ENCODE measurements around the gene SLC39A3. TPM values are rescaled to one million over a fixed set of nuclear protein-coding genes. Genes with fewer than 3 reads are reported as not detected.

SLC39A3 gene
- total RNA-seq, 1 donor from 2014 or later = 34.3 TPM

DNA sequence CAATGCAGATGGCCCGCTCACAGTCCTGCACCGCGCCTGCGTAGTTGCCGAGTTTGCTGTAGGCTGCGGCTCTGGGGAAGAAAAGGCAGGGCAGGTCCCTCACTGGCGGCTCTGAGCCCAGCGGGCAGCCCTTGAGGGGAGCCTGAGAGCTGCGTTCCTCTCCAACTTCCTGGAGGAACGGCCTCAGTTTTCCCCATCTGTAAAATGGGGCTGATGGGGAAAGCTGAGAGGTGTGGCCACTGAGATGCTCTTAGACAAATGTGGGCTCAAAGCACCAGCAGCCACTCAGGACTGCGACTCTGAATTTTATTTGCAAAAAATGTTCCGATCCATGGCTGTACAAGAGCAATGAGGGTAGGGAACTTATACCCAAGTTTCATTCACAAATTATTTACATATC lies 23.9 kb upstream of the SLC39A3 start:
- no peaks in the 10 kb centered on the region for H3K4me1 Mint-ChIP-seq
- ChIA-PET POLR2A (no interaction called here), CTCF (no interaction called here)
- DNase-seq = no peak
- H3K4me3 Mint-ChIP-seq = no peak overlapping the region
- H3K27me3 Mint-ChIP-seq = no peaks in the 10 kb centered on the region
- no peak overlapping the region for H3K27ac Mint-ChIP-seq
- H3K36me3 Mint-ChIP-seq (ENCODE audit: low read depth) = peaks cover 64% of the 10 kb centered on the region
- intact Hi-C loops (cut with micrococcal nuclease) = no loop called here
- no peaks in the 10 kb centered on the region for H3K9me3 Mint-ChIP-seq
- ATAC-seq (ENCODE audit: low read depth) = no peak
- TF ChIP-seq, protein P1, sequence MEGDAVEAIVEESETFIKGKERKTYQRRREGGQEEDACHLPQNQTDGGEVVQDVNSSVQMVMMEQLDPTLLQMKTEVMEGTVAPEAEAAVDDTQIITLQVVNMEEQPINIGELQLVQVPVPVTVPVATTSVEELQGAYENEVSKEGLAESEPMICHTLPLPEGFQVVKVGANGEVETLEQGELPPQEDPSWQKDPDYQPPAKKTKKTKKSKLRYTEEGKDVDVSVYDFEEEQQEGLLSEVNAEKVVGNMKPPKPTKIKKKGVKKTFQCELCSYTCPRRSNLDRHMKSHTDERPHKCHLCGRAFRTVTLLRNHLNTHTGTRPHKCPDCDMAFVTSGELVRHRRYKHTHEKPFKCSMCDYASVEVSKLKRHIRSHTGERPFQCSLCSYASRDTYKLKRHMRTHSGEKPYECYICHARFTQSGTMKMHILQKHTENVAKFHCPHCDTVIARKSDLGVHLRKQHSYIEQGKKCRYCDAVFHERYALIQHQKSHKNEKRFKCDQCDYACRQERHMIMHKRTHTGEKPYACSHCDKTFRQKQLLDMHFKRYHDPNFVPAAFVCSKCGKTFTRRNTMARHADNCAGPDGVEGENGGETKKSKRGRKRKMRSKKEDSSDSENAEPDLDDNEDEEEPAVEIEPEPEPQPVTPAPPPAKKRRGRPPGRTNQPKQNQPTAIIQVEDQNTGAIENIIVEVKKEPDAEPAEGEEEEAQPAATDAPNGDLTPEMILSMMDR (IDR thresholded peaks at IDR 0.05) = no peak

DNA sequence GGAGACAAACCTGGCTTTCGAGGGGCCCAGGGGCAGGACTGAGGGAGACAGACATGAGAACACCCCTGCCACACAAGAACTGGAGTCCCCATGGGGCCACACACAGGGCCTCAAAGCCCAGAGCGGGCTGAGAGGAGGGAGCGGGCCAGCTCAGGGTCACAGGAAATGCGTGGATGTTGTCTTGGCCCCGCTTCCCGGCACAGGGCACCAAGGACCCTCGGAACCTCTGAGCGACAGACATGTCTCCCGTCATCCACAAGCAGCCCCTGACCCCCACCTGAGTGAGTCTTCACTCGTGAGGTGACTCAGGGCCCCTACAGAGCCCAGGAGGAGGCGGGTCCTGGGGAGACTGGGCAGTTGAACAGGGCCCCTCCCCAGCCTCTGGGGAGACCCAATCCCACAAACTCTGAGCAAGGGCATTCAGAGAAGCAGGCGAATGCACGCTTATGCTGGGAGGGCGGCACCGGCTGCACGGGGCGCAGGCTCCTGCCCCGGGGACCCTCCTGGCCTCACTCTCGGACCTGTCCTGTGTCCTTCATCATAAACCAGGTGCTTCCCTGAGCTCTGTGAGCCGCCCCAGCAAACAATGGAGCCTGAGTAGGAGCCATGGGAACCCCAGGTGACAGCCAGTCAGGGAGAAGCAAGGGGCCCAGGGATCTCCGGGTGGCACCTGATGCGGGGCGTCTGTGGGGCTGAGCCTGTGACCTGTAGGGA lies 23.1 kb upstream of the SLC39A3 start:
- TF ChIP-seq, protein P1 (IDR thresholded peaks at IDR 0.05) = no peak
- Mint-ChIP-seq H3K4me1 (no peaks in the 10 kb centered on the region), H3K36me3 (ENCODE audit: low read depth) (peaks cover 68% of the 10 kb centered on the region), H3K4me3 (no peak overlapping the region), H3K27ac (no peak overlapping the region), H3K27me3 (no peaks in the 10 kb centered on the region), H3K9me3 (no peaks in the 10 kb centered on the region)
- ChIA-PET CTCF (no interaction called here), POLR2A (no interaction called here)
- DNase-seq (no peak), ATAC-seq (ENCODE audit: low read depth) (no peak)
- intact Hi-C loops (cut with micrococcal nuclease) = no loop called here

DNA sequence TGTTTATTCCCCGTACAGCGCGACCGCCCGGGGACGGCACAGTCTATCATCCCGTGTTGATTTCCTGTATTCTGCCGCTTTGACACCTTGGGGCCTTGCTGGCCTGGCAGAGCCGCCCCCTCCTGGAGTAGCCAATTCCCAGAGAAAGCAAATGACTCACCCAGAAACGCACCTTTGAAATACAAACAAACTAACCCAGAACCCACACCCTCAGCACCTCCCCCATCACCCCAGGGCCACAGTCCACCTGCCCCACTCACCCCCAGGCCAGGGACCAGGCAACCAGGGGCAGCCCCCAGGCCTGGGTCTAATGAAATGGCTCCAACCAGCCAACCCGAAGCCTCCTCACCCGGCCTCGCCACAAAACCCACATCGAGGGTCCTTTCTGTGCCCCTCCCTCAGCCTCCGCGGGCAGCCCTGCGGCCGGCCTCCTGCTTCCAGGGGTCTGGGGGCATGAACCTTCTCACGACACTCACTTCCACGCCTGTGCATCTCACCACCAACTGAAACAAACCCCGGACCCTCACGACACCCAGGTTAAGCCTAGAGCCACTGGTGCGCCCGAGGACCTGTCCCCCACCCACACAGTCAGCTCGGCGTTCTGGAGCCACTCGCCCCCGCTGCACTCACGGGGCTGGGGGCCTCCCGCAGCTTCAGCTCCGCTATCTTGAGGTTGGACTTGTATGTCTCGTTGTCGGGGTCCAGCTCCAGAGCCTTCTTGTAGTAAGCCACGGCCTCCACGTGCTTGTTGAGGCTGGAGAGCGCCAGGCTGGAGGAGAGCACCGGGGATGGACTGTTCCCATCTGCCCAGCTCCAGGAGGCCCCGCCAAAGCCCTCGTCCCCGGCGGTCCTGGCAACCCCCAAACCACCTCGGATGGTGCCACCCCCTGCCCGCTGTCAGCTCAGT lies 22.3 kb upstream of the SLC39A3 start:
- Mint-ChIP-seq H3K4me1 (no peaks in the 10 kb centered on the region), H3K4me3 (no peak overlapping the region)

DNA sequence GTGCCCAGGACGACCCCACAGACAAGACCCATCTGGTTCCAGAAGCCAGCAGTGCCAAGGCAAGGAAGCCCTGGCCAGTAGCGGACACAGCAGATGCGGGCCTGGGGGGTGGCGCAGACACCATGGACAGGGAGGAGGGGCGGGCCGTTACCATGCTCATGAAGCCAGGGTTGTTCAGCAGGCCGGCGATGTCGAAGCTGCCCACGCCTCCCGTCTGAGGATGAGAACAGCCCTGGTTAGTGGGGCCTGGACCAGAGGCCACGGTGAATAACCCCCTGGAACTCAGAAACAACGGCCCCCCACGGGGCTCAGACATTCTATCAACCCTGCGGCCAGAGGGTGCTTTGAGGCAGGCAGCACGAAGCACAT lies 21.5 kb upstream of the SLC39A3 start:
- DNase-seq = no peak
- no peak for ATAC-seq (ENCODE audit: low read depth)
- Mint-ChIP-seq H3K27me3 (no peaks in the 10 kb centered on the region), H3K4me3 (no peak overlapping the region), H3K4me1 (no peaks in the 10 kb centered on the region), H3K36me3 (ENCODE audit: low read depth) (peaks cover 68% of the 10 kb centered on the region), H3K9me3 (no peaks in the 10 kb centered on the region), H3K27ac (no peak overlapping the region)
- TF ChIP-seq, protein P1 (IDR thresholded peaks at IDR 0.05) = no peak
- ChIA-PET POLR2A (no interaction called here), CTCF (no interaction called here)
- intact Hi-C loops (cut with micrococcal nuclease) = no loop called here

More for the DNA sequence above, 22.3 kb upstream of the SLC39A3 start:
- Mint-ChIP-seq H3K9me3 (no peaks in the 10 kb centered on the region), H3K36me3 (ENCODE audit: low read depth) (peaks cover 70% of the 10 kb centered on the region), H3K27me3 (no peaks in the 10 kb centered on the region), H3K27ac (no peak overlapping the region)
- ChIA-PET CTCF (no interaction called here), POLR2A (no interaction called here)
- TF ChIP-seq, protein P1 (IDR thresholded peaks at IDR 0.05) = no peak
- intact Hi-C loops (cut with micrococcal nuclease) = no loop called here
- DNase-seq (no peak), ATAC-seq (ENCODE audit: low read depth) (no peak)

DNA sequence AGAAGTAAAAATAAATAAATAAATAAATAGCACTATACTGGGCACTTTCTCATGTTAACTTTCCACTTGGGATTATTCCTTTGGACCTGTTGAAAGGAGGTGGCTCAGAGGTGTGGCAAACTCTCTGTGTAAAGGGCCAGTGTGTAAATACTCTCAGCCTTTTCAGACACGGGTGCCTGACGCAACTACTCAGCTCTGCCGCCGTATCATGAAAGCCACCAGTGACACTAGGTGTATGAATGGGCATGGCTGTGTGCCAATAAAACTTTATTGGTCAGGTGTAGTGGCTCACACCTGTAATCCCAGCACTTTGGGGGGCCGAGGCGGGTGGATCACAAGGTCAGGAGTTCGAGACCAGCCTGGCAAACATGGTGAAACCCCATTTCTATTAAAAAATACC lies 20.1 kb upstream of the SLC39A3 start:
- CTCF ChIA-PET = no interaction called here
- H3K27ac Mint-ChIP-seq = no peak overlapping the region

More for the DNA sequence above, 20.1 kb upstream of the SLC39A3 start:
- no peaks in the 10 kb centered on the region for H3K9me3 Mint-ChIP-seq
- H3K4me1 Mint-ChIP-seq = no peaks in the 10 kb centered on the region
- H3K27me3 Mint-ChIP-seq = no peaks in the 10 kb centered on the region
- H3K36me3 Mint-ChIP-seq (ENCODE audit: low read depth) = peaks cover 71% of the 10 kb centered on the region
- TF ChIP-seq, protein P1 (IDR thresholded peaks at IDR 0.05) = no peak
- H3K4me3 Mint-ChIP-seq = no peak overlapping the region
- DNase-seq = no peak
- no peak for ATAC-seq (ENCODE audit: low read depth)
- POLR2A ChIA-PET = interaction anchor here (0.7 kb wide), 1 partner anchor 64 kb away, joined by 6 read pairs; no protein-coding TSS in a partner anchor
- intact Hi-C loops (cut with micrococcal nuclease) = no loop called here

All from activated B cell treated with CpG ODN at 0.5 μM for 24 hours (primary cell).